IPS-15b (cell line): ENCODE measurements around the gene RUFY4.
"Not testable (repeated sequence)": the region's sequence is repeated elsewhere in the genome, so short reads cannot be mapped to it uniquely, and the experiment has no call there.

Experiments
- H3K27me3 ChIP-seq: one replicate; pipeline ENCODE4 v1.6.1; 2013; ENCODE audit warnings: low read length; ENCODE audit not compliant: control insufficient read depth, insufficient read depth
- H3K36me3 ChIP-seq: one replicate; pipeline ENCODE4 v1.6.1; 2013; ENCODE audit warnings: low read length; ENCODE audit not compliant: control insufficient read depth, insufficient read depth
- H3K4me1 ChIP-seq: one replicate; pipeline ENCODE4 v1.6.1; 2013; ENCODE audit warnings: mild to moderate bottlenecking, low read length; ENCODE audit not compliant: control insufficient read depth, insufficient read depth
- H3K4me3 ChIP-seq: one replicate; pipeline ENCODE4 v1.5.1; 2013; ENCODE audit warnings: low read depth, low read length
- H3K9ac ChIP-seq: one replicate; pipeline ENCODE4 v1.6.1; 2013; ENCODE audit warnings: low read depth, mild to moderate bottlenecking, low read length
- H3K9me3 ChIP-seq: one replicate; pipeline ENCODE4 v1.6.1; 2013; ENCODE audit warnings: mild to moderate bottlenecking, low read length; ENCODE audit not compliant: control insufficient read depth, insufficient read depth

Gene RUFY4

GRCh38 chr2:218081695-218082094, 12.6 kb downstream of the RUFY4 start:
- H3K27me3 ChIP-seq, result no peaks in the 10 kb centered on the region
- no peak overlapping the region for H3K9ac ChIP-seq
- H3K36me3 ChIP-seq, result no peaks in the 10 kb centered on the region

GRCh38 chr2:218082586-218083351, 13.7 kb downstream of the RUFY4 start:
- no peak overlapping the region for H3K9ac ChIP-seq
- H3K27me3 ChIP-seq, result no peaks in the 10 kb centered on the region
- H3K4me3 ChIP-seq, result no peak overlapping the region
- no peaks in the 10 kb centered on the region for H3K36me3 ChIP-seq
- H3K4me1 ChIP-seq, result no peaks in the 10 kb centered on the region
- H3K9me3 ChIP-seq, result no peaks in the 10 kb centered on the region

More at GRCh38 chr2:218081695-218082094, 12.6 kb downstream of the RUFY4 start:
- Histone ChIP-seq H3K9me3 (no peaks in the 10 kb centered on the region), H3K4me3 (no peak overlapping the region), H3K4me1 (no peaks in the 10 kb centered on the region)

GRCh38 chr2:218083352-218083676, 14.3 kb downstream of the RUFY4 start:
- H3K4me3 ChIP-seq, result no peak overlapping the region
- H3K4me1 ChIP-seq, result no peaks in the 10 kb centered on the region
- H3K27me3 ChIP-seq, result no peaks in the 10 kb centered on the region
- no peak overlapping the region for H3K9ac ChIP-seq
- no peaks in the 10 kb centered on the region for H3K36me3 ChIP-seq
- H3K9me3 ChIP-seq, result no peaks in the 10 kb centered on the region

- H3K4me1 ChIP-seq, result no peaks in the 10 kb centered on the region
- no peaks in the 10 kb centered on the region for H3K36me3 ChIP-seq
- no peaks in the 10 kb centered on the region for H3K27me3 ChIP-seq
- H3K9ac ChIP-seq, result no peak overlapping the region
- H3K4me3 ChIP-seq, result no peak overlapping the region
- H3K9me3 ChIP-seq, result no peaks in the 10 kb centered on the region
Observed at GRCh38 chr2:218086478-218086877, 17.4 kb downstream of the RUFY4 start.

GRCh38 chr2:218089259-218089658, 20.2 kb downstream of the RUFY4 start:
- Histone ChIP-seq H3K9ac (no peak overlapping the region), H3K36me3 (no peaks in the 10 kb centered on the region), H3K27me3 (peaks cover 2% of the 10 kb centered on the region), H3K9me3 (no peaks in the 10 kb centered on the region), H3K4me1 (no peaks in the 10 kb centered on the region), H3K4me3 (no peak overlapping the region)

GRCh38 chr2:218091746-218092145, 22.7 kb downstream of the RUFY4 start:
- Histone ChIP-seq H3K9ac (no peak overlapping the region), H3K27me3 (peaks cover 2% of the 10 kb centered on the region), H3K4me3 (no peak overlapping the region), H3K9me3 (no peaks in the 10 kb centered on the region), H3K4me1 (no peaks in the 10 kb centered on the region), H3K36me3 (no peaks in the 10 kb centered on the region)

GRCh38 chr2:218093879-218094278, 24.8 kb downstream of the RUFY4 start:
- Histone ChIP-seq H3K27me3 (peaks cover 2% of the 10 kb centered on the region), H3K9me3 (no peaks in the 10 kb centered on the region), H3K9ac (no peak overlapping the region), H3K4me1 (no peaks in the 10 kb centered on the region), H3K36me3 (no peaks in the 10 kb centered on the region), H3K4me3 (no peak overlapping the region)

- Histone ChIP-seq H3K4me3 (no peak overlapping the region), H3K27me3 (peaks cover 2% of the 10 kb centered on the region), H3K36me3 (no peaks in the 10 kb centered on the region), H3K4me1 (no peaks in the 10 kb centered on the region), H3K9me3 (no peaks in the 10 kb centered on the region), H3K9ac (no peak overlapping the region)
Observed at GRCh38 chr2:218095853-218096252, 26.8 kb downstream of the RUFY4 start.

GRCh38 chr2:218097975-218098374, 28.9 kb downstream of the RUFY4 start:
- H3K4me3 ChIP-seq, result no peak overlapping the region
- H3K27me3 ChIP-seq, result peaks cover 2% of the 10 kb centered on the region
- no peaks in the 10 kb centered on the region for H3K4me1 ChIP-seq
- H3K9me3 ChIP-seq, result no peaks in the 10 kb centered on the region
- H3K9ac ChIP-seq, result no peak overlapping the region
- H3K36me3 ChIP-seq, result no peaks in the 10 kb centered on the region

GRCh38 chr2:218108834-218109233, 39.8 kb downstream of the RUFY4 start:
- not testable (repeated sequence) for H3K9ac ChIP-seq, H3K4me3 ChIP-seq, H3K36me3 ChIP-seq, H3K4me1 ChIP-seq, H3K9me3 ChIP-seq, H3K27me3 ChIP-seq

- not testable (repeated sequence) for H3K9ac ChIP-seq, H3K4me1 ChIP-seq, H3K4me3 ChIP-seq, H3K27me3 ChIP-seq, H3K36me3 ChIP-seq, H3K9me3 ChIP-seq
Observed at GRCh38 chr2:218121789-218122188, 52.7 kb downstream of the RUFY4 start.

GRCh38 chr2:218122286-218122685, 53.2 kb downstream of the RUFY4 start:
- not testable (repeated sequence) for H3K4me1 ChIP-seq, H3K27me3 ChIP-seq, H3K4me3 ChIP-seq, H3K9me3 ChIP-seq, H3K9ac ChIP-seq, H3K36me3 ChIP-seq
